MCF 10A (cell line): ENCODE data around the gene PDF. TPM values are rescaled to one million over a fixed set of nuclear protein-coding genes. Genes with fewer than 3 reads are reported as not detected.
A peak's percentile ranks its signal among the peaks of the same experiment; 100 is the strongest.

Experiments
- Bru-seq: library from RNA; stranded (reverse); fragments of 400-500 nt; gene quantifications from one replicate; lab custom pipeline; 2021; lab: Mats Ljungman, UMichigan
- BruChase-seq, 2 experiments: library from RNA; stranded (reverse); fragments of 400-500 nt; gene quantifications; one replicate each; lab custom pipeline; 2021; lab: Mats Ljungman, UMichigan
- BruUV-seq: library from RNA; stranded (reverse); fragments of 400-500 nt; replicated peaks from 2 replicates; lab custom pipeline; 2021; lab: Mats Ljungman, UMichigan
- CTCF ChIA-PET: fragments of 300-600 bp; sonication (Branson Sonifier 250); formaldehyde crosslinking; extraction: SDS; loops from one replicate; lab custom pipeline; 2021; ENCODE audit warnings: antibody characterized with exemption, inconsistent platforms; lab: Yijun Ruan, JAX
- POLR2A ChIA-PET: fragments of 300-600, 350-650 bp; sonication (Branson Sonifier 250); formaldehyde crosslinking; extraction: SDS; loops from one replicate; lab custom pipeline; 2020; ENCODE audit warnings: antibody characterized with exemption, inconsistent platforms; lab: Yijun Ruan, JAX
- DNase-seq: peaks from one replicate; pipeline ENCODE4 v3.0.0-alpha.2; 2018; ENCODE audit not compliant: unreplicated experiment
- H3K27ac Mint-ChIP-seq: one replicate; pipeline ENCODE4 v1.8.0; 2022; ENCODE audit warnings: mild to moderate bottlenecking, low read depth, mixed read lengths; ENCODE audit not compliant: unreplicated experiment
- H3K27me3 Mint-ChIP-seq: one replicate; pipeline ENCODE4 v1.8.0; 2022; ENCODE audit warnings: mixed read lengths; ENCODE audit not compliant: insufficient read depth, unreplicated experiment
- H3K36me3 Mint-ChIP-seq: one replicate; pipeline ENCODE4 v1.8.0; 2022; ENCODE audit warnings: mild to moderate bottlenecking, moderate library complexity, mixed read lengths; ENCODE audit not compliant: insufficient read depth, unreplicated experiment
- H3K4me1 Mint-ChIP-seq: one replicate; pipeline ENCODE4 v1.8.0; 2022; ENCODE audit warnings: mixed read lengths; ENCODE audit not compliant: insufficient read depth, unreplicated experiment
- H3K4me3 Mint-ChIP-seq: one replicate; pipeline ENCODE4 v1.8.0; 2022; ENCODE audit warnings: mild to moderate bottlenecking, moderate library complexity, mixed read lengths; ENCODE audit not compliant: unreplicated experiment
- H3K9me3 Mint-ChIP-seq: one replicate; pipeline ENCODE4 v1.8.0; 2022; ENCODE audit warnings: mixed read lengths; ENCODE audit not compliant: unreplicated experiment
- CTCF ChIP-seq: fragments of 200-600 bp; IDR thresholded peaks from one replicate; pipeline ENCODE4 v1.8.0; 2022; ENCODE audit warnings: antibody characterized with exemption, mild to moderate bottlenecking; ENCODE audit not compliant: unreplicated experiment
- intact Hi-C: fragments of 100-400 bp; cut with micrococcal nuclease; formaldehyde crosslinking; loops from 2 replicates; pipeline ENCODE4 v1.14.1; 2022
- long read RNA-seq: library from polyadenylated mRNA; stranded (forward); transcript quantifications from one replicate; pipeline ENCODE4 v2.0.0, GENCODE V29; 2022
- total RNA-seq: library from RNA; stranded (reverse); gene quantifications from 2 replicates; pipeline ENCODE4 v1.2.3, GENCODE V29; 2022

PDF gene
- total RNA-seq (19.4 and 24.8 TPM in 2 replicates), Bru-seq, nascent RNA (percentile 63 among the genes with signal in this experiment), BruChase-seq, experiment 1, labeled RNA remaining after a 6-hour chase (percentile 81 among the genes with signal in this experiment), BruChase-seq, experiment 2, labeled RNA remaining after a 2-hour chase (percentile 70 among the genes with signal in this experiment)
- long read RNA-seq, transcript PDF-201 (2 exons, 1,158 nt) = major isoform, 63 of 64 reads
- long read RNA-seq, partial matches to known transcripts = 0 of 64 reads
- long read RNA-seq, other reads (novel, unspliced or antisense) = 1 of 64 reads

GRCh38 chr16:69330286-69331109 is at the start of gene PDF:
TSS of gene PDF (minus strand) at chr16:69330588. CDS start at chr16:69330570, 18 bp downstream.
- CTCF ChIA-PET = interaction anchor here (0.6 to 1.3 kb wide), 3 partner anchors 14 to 180 kb away, joined by 3 read pairs; no protein-coding TSS in a partner anchor
- peak; percentile 93 for DNase-seq
- Mint-ChIP-seq H3K4me3 (peak within 1 kb of the TSS; percentile 81), H3K36me3 (peaks cover 81% of the 10 kb centered on the region), H3K4me1 (peaks cover 24% of the 10 kb centered on the region), H3K27ac (peak within 1 kb of the TSS; percentile 66), H3K9me3 (no peaks in the 10 kb centered on the region), H3K27me3 (no peaks in the 10 kb centered on the region)
- POLR2A ChIA-PET = interaction anchor here (0.5 to 9.0 kb wide), 15 partner anchors 10 to 1446 kb away, joined by 3 to 114 read pairs (median 4); partner anchors contain the start of genes COG8, NIP7, NRN1L and TERF2
- BruUV-seq = no TSS peak
- no peak for TF ChIP-seq CTCF
- intact Hi-C loops = loop anchor here (1.0 kb wide), 1 partner anchor 9 kb away; the partner anchor contains the start of genes COG8 and NIP7

DNA sequence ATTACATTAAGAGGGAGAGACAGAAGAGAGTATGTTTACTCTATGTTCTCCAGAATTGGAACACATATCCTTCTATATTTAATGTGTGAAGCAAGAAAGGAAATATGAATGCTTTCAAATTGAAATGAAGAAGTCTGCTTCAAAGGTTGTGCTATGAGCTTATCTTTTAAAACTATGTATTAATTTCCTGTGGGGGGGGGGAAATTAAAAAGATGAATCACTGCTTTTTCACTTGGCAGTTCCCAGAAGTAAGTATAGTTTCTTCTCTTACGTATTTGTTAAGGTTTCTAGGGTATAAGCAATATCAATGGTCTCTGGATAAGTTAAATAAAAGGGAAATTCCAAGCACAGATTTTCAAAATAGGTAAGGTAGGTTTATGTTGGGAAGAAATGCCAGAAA is 48.4 kb upstream of the PDF start:
- intact Hi-C loops = no loop called here
- CTCF ChIA-PET = no interaction called here
- POLR2A ChIA-PET = interaction anchor here (0.9 kb wide), 1 partner anchor 192 kb away, joined by 3 read pairs; no protein-coding TSS in a partner anchor
- Mint-ChIP-seq H3K36me3 (peaks cover 73% of the 10 kb centered on the region), H3K4me3 (no peak overlapping the region), H3K27me3 (no peaks in the 10 kb centered on the region), H3K9me3 (no peaks in the 10 kb centered on the region), H3K4me1 (peaks cover 5% of the 10 kb centered on the region), H3K27ac (no peak overlapping the region)
- no peak for TF ChIP-seq CTCF
- BruUV-seq = no TSS peak
- no peak for DNase-seq

GRCh38 chr16:69378036-69378435 is 47.6 kb upstream of the PDF start:
- no peak overlapping the region for H3K4me3 Mint-ChIP-seq
- no peaks in the 10 kb centered on the region for H3K27me3 Mint-ChIP-seq
- no peaks in the 10 kb centered on the region for H3K4me1 Mint-ChIP-seq
- no peak for TF ChIP-seq CTCF
- H3K36me3 Mint-ChIP-seq = peaks cover 67% of the 10 kb centered on the region
- intact Hi-C loops = no loop called here
- CTCF ChIA-PET = no interaction called here
- no peak overlapping the region for H3K27ac Mint-ChIP-seq
- BruUV-seq = no TSS peak
- no peaks in the 10 kb centered on the region for H3K9me3 Mint-ChIP-seq
- no peak for DNase-seq
- POLR2A ChIA-PET = interaction anchor here (0.9 kb wide), 1 partner anchor 193 kb away, joined by 3 read pairs; no protein-coding TSS in a partner anchor
